SK-N-SH (cell line): ENCODE measurements around the gene NARS2. TPM values are rescaled to one million over a fixed set of nuclear protein-coding genes. Genes with fewer than 3 reads are reported as not detected.

Experiments
- CHD2 ChIP-seq: fragments of 150-350 bp; IDR thresholded peaks from 2 replicates; pipeline ENCODE4 v1.6.1; 2018; ENCODE audit warnings: low read length; ENCODE audit not compliant: partially characterized antibody
- ELF1 ChIP-seq: IDR thresholded peaks from 2 replicates; pipeline ENCODE4 v1.4.0; 2012
- EP300 ChIP-seq, 2 experiments: IDR thresholded peaks; 2 replicates each; pipeline versions ENCODE4 v1.4.0 to v1.6.1; 2012; ENCODE audit warnings: borderline replicate concordance in 1 of 2, low read depth in 1 of 2, low read length in 1 of 2
- EZH2phosphoT487 ChIP-seq: fragments of 200-600 bp; sonication (generic); IDR thresholded peaks from 2 replicates; pipeline ENCODE4 v1.6.1; 2017; ENCODE audit warnings: low read depth, mixed run types, mild to moderate bottlenecking, antibody characterized with exemption, moderate library complexity, borderline replicate concordance
- GATA2 ChIP-seq: sonication (generic); formaldehyde crosslinking; IDR thresholded peaks from 2 replicates; pipeline ENCODE4 v1.5.0; 2020; ENCODE audit warnings: mild to moderate bottlenecking, missing genetic modification reagents
- IRF3 ChIP-seq: fragments of 150-350 bp; IDR thresholded peaks from 2 replicates; pipeline ENCODE4 v1.6.1; 2016; ENCODE audit warnings: mild to moderate bottlenecking, low read depth, low read length
- MAX ChIP-seq: IDR thresholded peaks from 2 replicates; pipeline ENCODE4 v1.4.0; 2012; ENCODE audit warnings: low read depth
- MEF2A ChIP-seq: IDR thresholded peaks from 2 replicates; pipeline ENCODE4 v1.4.0; 2012; ENCODE audit warnings: low read depth, borderline replicate concordance
- MXI1 ChIP-seq: IDR thresholded peaks from 2 replicates; pipeline ENCODE4 v1.6.1; 2012; ENCODE audit warnings: mild to moderate bottlenecking, low read depth, low read length, improper control_type of control experiment
- NFIC ChIP-seq: IDR thresholded peaks from 2 replicates; pipeline ENCODE4 v1.4.0; 2012; ENCODE audit warnings: borderline replicate concordance
- PBX3 ChIP-seq: IDR thresholded peaks from 2 replicates; pipeline ENCODE4; 2012
- RAD21 ChIP-seq: IDR thresholded peaks from 2 replicates; pipeline ENCODE4 v1.6.1; 2012; ENCODE audit warnings: mild to moderate bottlenecking, low read length
- REST ChIP-seq: IDR thresholded peaks from 2 replicates; pipeline ENCODE4 v1.6.1; 2012; ENCODE audit warnings: mild to moderate bottlenecking, low read depth, low read length, moderate library complexity
- SIN3A ChIP-seq: IDR thresholded peaks from 2 replicates; pipeline ENCODE4 v1.6.1; 2012; ENCODE audit warnings: low read depth, mild to moderate bottlenecking, low read length, moderate library complexity, borderline replicate concordance
- TEAD4 ChIP-seq: IDR thresholded peaks from 2 replicates; pipeline ENCODE4 v1.4.0; 2012; ENCODE audit warnings: mild to moderate bottlenecking, borderline replicate concordance; ENCODE audit not compliant: insufficient read depth
- polyA plus RNA-seq, 3 experiments: library from polyadenylated mRNA; depleted of rRNA; stranded (reverse); fragments of >200 nt; gene quantifications; 2 replicates each; pipeline ENCODE4 v1.2.3, GENCODE V29; 2012

The NARS2 gene
- polyA plus RNA-seq, 1 of the 3 experiments (the other 2 are of a cell fraction), result 8.9 TPM

- no peak for TF ChIP-seq GATA2 (CRISPR knock-in tag)
- no peak for TF ChIP-seq PBX3
- no peak for TF ChIP-seq TEAD4
- TF ChIP-seq MAX, result 0 out of 2 replicates have a peak, but pooled peaks have one; percentile 31
- peak; percentile 4; the same call in 1 of the 2 replicates for TF ChIP-seq RAD21
- no peak for TF ChIP-seq IRF3
- TF ChIP-seq SIN3A, result peak; percentile 47; the same call in 1 of the 2 replicates
- TF ChIP-seq EP300 (IDR thresholded peaks at IDR 0.05; ENCODE audit: borderline replicate concordance in 1 of 2, low read depth in 1 of 2, low read length in 1 of 2), result no peak
- no peak for TF ChIP-seq ELF1
- TF ChIP-seq CHD2, result no peak
- no peak for TF ChIP-seq REST
- no peak for TF ChIP-seq MEF2A
- no peak for TF ChIP-seq EZH2phosphoT487
- peak; percentile 33; the same call in 1 of the 2 replicates for TF ChIP-seq MXI1
- TF ChIP-seq NFIC, result no peak
Measured at GRCh38 chr11:78417888-78418583, 156.6 kb downstream of the NARS2 start (continued).
